Suprapubic skin (tissue), 4 donors: ENCODE results near the gene MAPK4. TPM values are rescaled to one million over a fixed set of nuclear protein-coding genes. Genes with fewer than 3 reads are reported as not detected.

Experiments
- DNase-seq, 2 donors: peaks; one replicate each; pipeline ENCODE4 v3.0.0-alpha.2; 2019; ENCODE audit warnings: low spot score in 2 of 2
- H3K27ac ChIP-seq: fragments of 200-600 bp; sonication (generic); one replicate; pipeline ENCODE4 v1.5.1; 2019
- H3K27me3 ChIP-seq: fragments of 200-600 bp; sonication (generic); one replicate; pipeline ENCODE4 v1.5.1; 2019
- H3K36me3 ChIP-seq: fragments of 200-600 bp; sonication (generic); one replicate; pipeline ENCODE4 v1.5.1; 2019
- H3K4me1 ChIP-seq: fragments of 200-600 bp; sonication (generic); one replicate; pipeline ENCODE4 v1.5.1; 2019
- H3K4me3 ChIP-seq: fragments of 200-600 bp; sonication (generic); one replicate; pipeline ENCODE4 v1.5.1; 2019; ENCODE audit warnings: mild to moderate bottlenecking
- H3K9me3 ChIP-seq: fragments of 200-600 bp; sonication (generic); one replicate; pipeline ENCODE4 v1.5.1; 2019
- EP300 ChIP-seq: sonication (generic); formaldehyde crosslinking; IDR thresholded peaks from one replicate; pipeline ENCODE4 v1.6.1; 2017; ENCODE audit warnings: antibody characterized with exemption
- POLR2A ChIP-seq, 2 donors: fragments of 450-650 bp; IDR thresholded peaks; one replicate each; pipeline ENCODE4 v1.6.1; 2017; ENCODE audit warnings: antibody characterized with exemption in 2 of 2, mild to moderate bottlenecking in 2 of 2, moderate library complexity in 2 of 2
- POLR2AphosphoS5 ChIP-seq, 3 donors: sonication (generic); formaldehyde crosslinking; IDR thresholded peaks; one replicate each; pipeline ENCODE4 v1.6.1; 2017; ENCODE audit warnings: antibody characterized with exemption in 3 of 3
- WGBS: methylation state at CpG from one replicate; pipeline ENCODE4 v1.1.5; 2018; 5-methylcytosine and 5-hydroxymethylcytosine counted together
- total RNA-seq, 4 donors: library from RNA; depleted of rRNA; stranded (reverse); fragments of >200 nt; gene quantifications; one replicate each; pipeline ENCODE4 v1.1.0, GENCODE V29; 2016
- TF ChIP-seq, protein P1 (sequence below), 2 donors: fragments of 200-600 bp in 1 of 2; fragments of 450-650 bp in 1 of 2; sonication (generic) in 1 of 2; IDR thresholded peaks; one replicate each; pipeline ENCODE4 v1.5.1; 2016 to 2019; ENCODE audit warnings: antibody characterized with exemption in 2 of 2, mild to moderate bottlenecking in 1 of 2, moderate library complexity in 1 of 2

The MAPK4 gene
- total RNA-seq, 4 donors from 2014 or later: 1.9 to 4.8 (median 2.4) TPM

DNA sequence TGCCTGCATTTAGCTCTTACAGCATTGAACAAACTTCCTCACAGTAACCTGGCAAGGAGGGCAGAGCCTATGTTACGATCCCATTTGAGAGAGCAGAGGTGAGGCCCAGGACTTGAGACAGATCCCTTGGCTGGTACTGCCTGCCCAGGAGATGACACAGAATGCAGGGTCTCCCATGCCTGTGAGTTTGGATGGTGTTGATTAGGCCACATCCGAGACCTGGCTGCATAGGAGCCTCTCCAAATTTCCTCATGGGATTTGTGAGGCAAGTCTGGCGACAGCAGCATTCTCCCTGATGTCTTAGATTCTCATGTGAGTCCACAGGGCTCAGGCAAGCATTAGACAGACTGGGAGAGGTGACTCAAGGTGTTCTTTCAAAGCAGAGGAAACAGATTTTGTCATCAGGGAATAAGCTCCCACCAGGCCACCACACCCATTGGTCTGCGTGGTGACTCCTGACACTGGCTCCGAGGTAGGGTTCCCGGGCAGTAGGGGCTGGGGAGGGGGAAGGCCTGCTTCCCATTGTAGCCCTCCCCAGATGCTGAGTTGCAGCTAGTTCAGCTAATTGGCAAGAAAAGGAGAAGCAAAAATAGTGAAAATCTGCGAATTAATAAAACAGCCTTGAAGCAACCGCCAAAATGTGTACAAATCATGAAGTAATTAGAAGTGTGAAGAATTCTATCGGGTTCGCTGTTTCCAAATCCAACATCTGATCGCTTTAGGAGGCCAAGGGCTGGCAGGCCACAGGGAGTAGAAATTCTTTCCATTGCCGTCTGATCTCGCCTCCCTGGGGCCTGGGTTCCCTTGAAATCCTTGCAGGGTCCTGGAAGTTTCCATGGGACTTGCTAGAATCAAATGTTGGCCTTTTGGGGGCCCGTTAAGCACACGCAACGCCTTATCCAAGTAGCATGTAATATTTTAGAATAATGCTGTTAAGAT, 68.0 kb downstream of the MAPK4 start:
- no peak for DNase-seq
- H3K27ac ChIP-seq: no peak overlapping the region
- H3K9me3 ChIP-seq: no peaks in the 10 kb centered on the region
- H3K4me1 ChIP-seq: peaks cover 22% of the 10 kb centered on the region
- H3K36me3 ChIP-seq: no peaks in the 10 kb centered on the region
- H3K27me3 ChIP-seq: no peaks in the 10 kb centered on the region
- TF ChIP-seq POLR2AphosphoS5 (IDR thresholded peaks at IDR 0.05): no peak
- TF ChIP-seq EP300: no peak
- no peak for TF ChIP-seq POLR2A (IDR thresholded peaks at IDR 0.05)
- TF ChIP-seq, protein P1, sequence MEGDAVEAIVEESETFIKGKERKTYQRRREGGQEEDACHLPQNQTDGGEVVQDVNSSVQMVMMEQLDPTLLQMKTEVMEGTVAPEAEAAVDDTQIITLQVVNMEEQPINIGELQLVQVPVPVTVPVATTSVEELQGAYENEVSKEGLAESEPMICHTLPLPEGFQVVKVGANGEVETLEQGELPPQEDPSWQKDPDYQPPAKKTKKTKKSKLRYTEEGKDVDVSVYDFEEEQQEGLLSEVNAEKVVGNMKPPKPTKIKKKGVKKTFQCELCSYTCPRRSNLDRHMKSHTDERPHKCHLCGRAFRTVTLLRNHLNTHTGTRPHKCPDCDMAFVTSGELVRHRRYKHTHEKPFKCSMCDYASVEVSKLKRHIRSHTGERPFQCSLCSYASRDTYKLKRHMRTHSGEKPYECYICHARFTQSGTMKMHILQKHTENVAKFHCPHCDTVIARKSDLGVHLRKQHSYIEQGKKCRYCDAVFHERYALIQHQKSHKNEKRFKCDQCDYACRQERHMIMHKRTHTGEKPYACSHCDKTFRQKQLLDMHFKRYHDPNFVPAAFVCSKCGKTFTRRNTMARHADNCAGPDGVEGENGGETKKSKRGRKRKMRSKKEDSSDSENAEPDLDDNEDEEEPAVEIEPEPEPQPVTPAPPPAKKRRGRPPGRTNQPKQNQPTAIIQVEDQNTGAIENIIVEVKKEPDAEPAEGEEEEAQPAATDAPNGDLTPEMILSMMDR (IDR thresholded peaks at IDR 0.05): no peak
- WGBS: 66% methylated on average over 15 of the region's 16 CpGs
- H3K4me3 ChIP-seq: no peak overlapping the region

DNA sequence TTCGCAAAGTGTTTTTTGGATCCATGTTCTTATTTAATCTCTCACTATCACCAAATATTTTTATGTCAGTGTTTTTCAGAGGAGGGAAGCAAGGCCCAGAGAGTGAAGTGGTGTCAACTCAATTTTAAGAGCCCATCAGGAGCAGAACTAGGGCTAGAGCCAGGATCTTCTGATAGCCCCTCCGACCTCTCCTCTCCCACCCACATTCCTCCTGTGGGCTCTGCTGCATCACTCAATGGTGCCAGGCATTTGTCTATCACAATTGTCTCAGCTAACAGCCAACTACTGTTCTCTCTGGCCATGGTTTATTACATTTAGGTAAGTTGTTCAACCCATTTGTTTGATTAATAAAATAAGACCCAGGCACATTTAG, 68.6 kb downstream of the MAPK4 start:
- H3K36me3 ChIP-seq: no peaks in the 10 kb centered on the region
- H3K27ac ChIP-seq: no peak overlapping the region
- TF ChIP-seq POLR2AphosphoS5 (IDR thresholded peaks at IDR 0.05) (no peak), EP300 (no peak), POLR2A (IDR thresholded peaks at IDR 0.05) (no peak)
- TF ChIP-seq, protein P1 (IDR thresholded peaks at IDR 0.05): no peak
- no peaks in the 10 kb centered on the region for H3K9me3 ChIP-seq
- no peaks in the 10 kb centered on the region for H3K27me3 ChIP-seq
- WGBS: 67% methylated on average over 2 of the region's 2 CpGs
- no peak overlapping the region for H3K4me3 ChIP-seq
- H3K4me1 ChIP-seq: peaks cover 22% of the 10 kb centered on the region
- DNase-seq: no peak

DNA sequence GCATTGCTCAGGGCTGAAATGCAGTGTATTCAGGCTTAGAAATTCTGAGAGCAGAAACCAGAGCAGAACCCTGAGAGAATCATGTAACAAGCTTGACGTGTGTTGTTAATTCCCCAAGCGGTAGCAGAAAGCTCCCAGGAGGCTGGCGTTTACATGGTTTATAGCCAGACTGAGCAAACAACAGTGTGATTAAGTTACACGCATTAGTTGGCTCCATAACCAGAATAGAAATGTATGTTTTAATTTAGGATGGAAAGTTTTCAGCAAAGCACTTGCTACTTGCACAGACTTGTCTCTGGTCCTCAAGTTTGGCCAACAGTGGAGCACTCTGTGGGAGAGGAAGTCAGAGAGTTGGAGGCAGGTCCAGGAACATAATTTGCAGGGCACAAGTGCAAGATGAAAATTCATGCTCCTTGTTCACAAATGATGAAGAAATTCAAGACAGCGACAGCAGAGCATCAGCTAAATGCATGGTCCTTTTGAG, 69.3 kb downstream of the MAPK4 start:
- H3K27me3 ChIP-seq: no peaks in the 10 kb centered on the region
- H3K9me3 ChIP-seq: no peaks in the 10 kb centered on the region
- no peaks in the 10 kb centered on the region for H3K36me3 ChIP-seq
- no peak overlapping the region for H3K27ac ChIP-seq
- no peak for DNase-seq
- TF ChIP-seq, protein P1 (IDR thresholded peaks at IDR 0.05): no peak
- TF ChIP-seq EP300: no peak
- TF ChIP-seq POLR2A (IDR thresholded peaks at IDR 0.05): no peak
- no peak for TF ChIP-seq POLR2AphosphoS5 (IDR thresholded peaks at IDR 0.05)
- WGBS: 38% methylated on average over 5 of the region's 5 CpGs
- peaks cover 22% of the 10 kb centered on the region for H3K4me1 ChIP-seq
- H3K4me3 ChIP-seq: no peak overlapping the region

- Histone ChIP-seq H3K4me1 (peaks cover 22% of the 10 kb centered on the region), H3K27ac (no peak overlapping the region), H3K36me3 (no peaks in the 10 kb centered on the region), H3K4me3 (no peak overlapping the region), H3K27me3 (no peaks in the 10 kb centered on the region), H3K9me3 (no peaks in the 10 kb centered on the region)
- no peak for TF ChIP-seq POLR2AphosphoS5 (IDR thresholded peaks at IDR 0.05)
- TF ChIP-seq POLR2A (IDR thresholded peaks at IDR 0.05): no peak
- TF ChIP-seq, protein P1 (IDR thresholded peaks at IDR 0.05): no peak
- no peak for TF ChIP-seq EP300
- 85% methylated on average over 8 of the region's 8 CpGs for WGBS
- DNase-seq: no peak
Observed at GRCh38 chr18:50630895-50631294, 71.0 kb downstream of the MAPK4 start.

GRCh38 chr18:50632895-50633515, 73.1 kb downstream of the MAPK4 start:
- 78% methylated on average over 8 of the region's 8 CpGs for WGBS
- TF ChIP-seq, protein P1 (IDR thresholded peaks at IDR 0.05): no peak
- TF ChIP-seq POLR2AphosphoS5 (IDR thresholded peaks at IDR 0.05): no peak
- TF ChIP-seq EP300: no peak
- no peak for TF ChIP-seq POLR2A (IDR thresholded peaks at IDR 0.05)
- no peak overlapping the region for H3K4me3 ChIP-seq
- peaks cover 17% of the 10 kb centered on the region for H3K4me1 ChIP-seq
- no peak overlapping the region for H3K27ac ChIP-seq
- no peak for DNase-seq
- H3K9me3 ChIP-seq: no peaks in the 10 kb centered on the region
- H3K27me3 ChIP-seq: no peaks in the 10 kb centered on the region
- no peaks in the 10 kb centered on the region for H3K36me3 ChIP-seq
